Adipose tissue (tissue), 3 donors: ENCODE results near the gene MECR. TPM values are rescaled to one million over a fixed set of nuclear protein-coding genes. Genes with fewer than 3 reads are reported as not detected.

Experiments used
- H3K27ac ChIP-seq: one replicate; pipeline ENCODE4 v1.5.1; 2013; ENCODE audit warnings: low read depth, low read length
- WGBS, 3 donors: extraction: QIAGEN DNeasy Blood & Tissue Kit; methylation state at CpG; one replicate each; pipeline ENCODE4 v1.1.7; 2013; 5-methylcytosine and 5-hydroxymethylcytosine counted together
- polyA plus RNA-seq, 3 donors: library from polyadenylated mRNA; stranded (reverse); fragments of 200-250 nt; gene quantifications; one replicate each; pipeline ENCODE4 v1.2.3, GENCODE V29; 2013
- donor health status: healthy with polysubstance abuse.
- donor health status: Bipolar disorder and iron deficiency.
- donor health status: healthy.

Gene MECR
- polyA plus RNA-seq, 3 donors, result 20.1 to 56.7 (median 32.3) TPM

GRCh38 chr1:29256979-29257804 lies 26.5 kb upstream of the MECR start:
- WGBS, 3 donors, result 40 to 53% (median 42%) methylated on average over 9 to 11 of the region's 11 CpGs
- no peak overlapping the region for H3K27ac ChIP-seq

- no peak overlapping the region for H3K27ac ChIP-seq
- 69 to 83% (median 79%) methylated on average over 5 of the region's 5 CpGs for WGBS, 3 donors
These were observed 25.7 kb upstream of the MECR start for GRCh38 chr1:29256394-29256793.

- WGBS, 3 donors, result 87 to 91% (median 89%) methylated on average over 10 of the region's 10 CpGs
- no peak overlapping the region for H3K27ac ChIP-seq
These were observed 24.5 kb upstream of the MECR start for GRCh38 chr1:29255134-29255666.

GRCh38 chr1:29254346-29254745 lies 23.6 kb upstream of the MECR start:
- no peak overlapping the region for H3K27ac ChIP-seq
- WGBS, 3 donors, result 82 to 92% (median 90%) methylated on average over 7 of the region's 7 CpGs

- H3K27ac ChIP-seq, result no peak overlapping the region
- WGBS, 3 donors, result 94 to 96% (median 95%) methylated on average over 3 of the region's 3 CpGs
These were observed 22.4 kb upstream of the MECR start for GRCh38 chr1:29253180-29253579.

GRCh38 chr1:29251164-29252124 lies 20.7 kb upstream of the MECR start:
- 83 to 90% (median 83%) methylated on average over 8 of the region's 8 CpGs for WGBS, 3 donors
- no peak overlapping the region for H3K27ac ChIP-seq

GRCh38 chr1:29249951-29250581 lies 19.3 kb upstream of the MECR start:
- WGBS, 3 donors, result 94 to 100% (median 95%) methylated on average over 2 of the region's 2 CpGs
- H3K27ac ChIP-seq, result no peak overlapping the region

- 58 to 67% (median 63%) methylated on average over 8 of the region's 8 CpGs for WGBS, 3 donors
These were observed 18.5 kb upstream of the MECR start for GRCh38 chr1:29249170-29249691.

GRCh38 chr1:29248409-29248808 lies 17.7 kb upstream of the MECR start:
- 85 to 95% (median 91%) methylated on average over 2 of the region's 2 CpGs for WGBS, 3 donors
- no peak overlapping the region for H3K27ac ChIP-seq

More at GRCh38 chr1:29249170-29249691, 18.5 kb upstream of the MECR start:
- no peak overlapping the region for H3K27ac ChIP-seq

GRCh38 chr1:29247571-29248273 lies 17.0 kb upstream of the MECR start:
- no peak overlapping the region for H3K27ac ChIP-seq
- WGBS, 3 donors, result 87 to 88% (median 87%) methylated on average over 8 of the region's 8 CpGs

GRCh38 chr1:29247044-29247443 lies 16.3 kb upstream of the MECR start:
- no peak overlapping the region for H3K27ac ChIP-seq
- 66 to 99% (median 88%) methylated on average over 3 of the region's 3 CpGs for WGBS, 3 donors

GRCh38 chr1:29245876-29246275 lies 15.1 kb upstream of the MECR start:
- H3K27ac ChIP-seq, result no peak overlapping the region
- 62 to 64% (median 63%) methylated on average over 5 of the region's 5 CpGs for WGBS, 3 donors

- no peak overlapping the region for H3K27ac ChIP-seq
- 81 to 88% (median 86%) methylated on average over 6 of the region's 6 CpGs for WGBS, 3 donors
These were observed 14.5 kb upstream of the MECR start for GRCh38 chr1:29245261-29245660.

- H3K27ac ChIP-seq, result no peak overlapping the region
- 56 to 77% (median 57%) methylated on average over 3 of the region's 3 CpGs for WGBS, 3 donors
These were observed 13.1 kb upstream of the MECR start for GRCh38 chr1:29243871-29244200.

GRCh38 chr1:29243023-29243870 lies 12.5 kb upstream of the MECR start:
- H3K27ac ChIP-seq, result no peak overlapping the region
- WGBS, 3 donors, result 77 to 81% (median 77%) methylated on average over 16 of the region's 16 CpGs

- no peak overlapping the region for H3K27ac ChIP-seq
- 86 to 89% (median 89%) methylated on average over 2 of the region's 2 CpGs for WGBS, 3 donors
These were observed 10.3 kb upstream of the MECR start for GRCh38 chr1:29240986-29241385.

GRCh38 chr1:29240400-29240837 lies 9.7 kb upstream of the MECR start:
- no peak overlapping the region for H3K27ac ChIP-seq
- WGBS, 3 donors, result 29 to 40% (median 38%) methylated on average over 4 of the region's 4 CpGs
